HG02623 (cell line): Measurements from ENCODE around the gene TANC1.

Source experiments
- ATAC-seq: cut with Tn5 transposase; IDR thresholded peaks from one replicate; pipeline ENCODE4 v1.9.1; 2021; ENCODE audit warnings: moderate library complexity; ENCODE audit not compliant: unreplicated experiment

TANC1 gene

DNA sequence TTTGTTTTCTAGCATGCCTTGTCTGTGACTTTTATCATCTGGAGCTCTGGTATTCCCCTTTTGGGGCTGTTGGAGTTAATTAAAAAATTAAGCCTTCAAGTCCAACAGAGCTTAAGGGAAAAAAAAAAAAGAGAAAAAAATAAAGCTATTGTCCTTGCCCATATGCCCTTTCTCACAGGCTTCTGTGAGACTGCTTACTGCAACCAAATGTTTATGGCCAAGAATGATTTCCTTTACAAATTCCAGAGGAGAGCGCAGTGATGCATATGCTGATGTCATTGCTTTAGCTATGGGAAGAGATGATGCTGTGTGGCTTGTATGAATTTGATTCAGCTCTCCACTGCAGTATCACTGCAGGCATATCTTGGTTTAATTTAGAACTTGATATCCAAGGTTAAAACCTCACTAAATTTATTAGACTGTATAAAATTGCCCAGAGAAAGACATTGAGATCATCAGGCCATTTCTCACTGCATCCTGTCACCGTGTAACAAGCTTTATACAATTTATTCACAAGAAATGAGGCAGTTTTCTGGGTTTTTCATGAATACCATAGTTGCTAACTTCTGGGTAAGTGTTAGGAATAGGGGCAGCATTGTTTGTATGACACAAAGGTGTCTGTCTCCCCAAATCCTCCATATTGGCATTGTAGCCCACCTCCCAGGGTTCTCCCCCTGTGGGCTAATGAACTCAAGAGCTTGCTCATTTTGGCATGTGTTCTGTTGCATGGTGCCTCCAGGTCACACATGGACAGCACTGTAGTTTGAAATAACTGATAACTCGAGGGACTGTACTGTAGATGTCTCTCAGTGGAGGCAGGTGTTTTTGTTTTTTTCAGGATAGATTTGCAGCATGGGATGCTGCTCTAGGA is 85.0 kb downstream of the TANC1 start:
- ATAC-seq, result no peak

DNA sequence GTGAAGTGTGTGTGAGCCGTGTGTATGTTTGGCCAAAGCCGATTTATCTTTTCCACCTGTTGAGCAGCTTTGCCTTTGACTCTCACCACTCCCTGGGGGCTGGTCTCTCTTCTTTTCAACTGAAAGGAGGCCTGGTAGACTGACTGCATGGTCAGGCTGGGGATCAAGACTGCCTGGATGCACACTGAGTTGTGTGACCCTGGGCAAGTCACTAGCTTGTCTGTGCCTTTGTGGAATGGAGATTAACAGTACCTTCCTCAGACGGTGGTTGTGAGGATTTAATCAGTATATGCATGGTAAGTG is 85.5 kb downstream of the TANC1 start:
- ATAC-seq, result no peak

DNA sequence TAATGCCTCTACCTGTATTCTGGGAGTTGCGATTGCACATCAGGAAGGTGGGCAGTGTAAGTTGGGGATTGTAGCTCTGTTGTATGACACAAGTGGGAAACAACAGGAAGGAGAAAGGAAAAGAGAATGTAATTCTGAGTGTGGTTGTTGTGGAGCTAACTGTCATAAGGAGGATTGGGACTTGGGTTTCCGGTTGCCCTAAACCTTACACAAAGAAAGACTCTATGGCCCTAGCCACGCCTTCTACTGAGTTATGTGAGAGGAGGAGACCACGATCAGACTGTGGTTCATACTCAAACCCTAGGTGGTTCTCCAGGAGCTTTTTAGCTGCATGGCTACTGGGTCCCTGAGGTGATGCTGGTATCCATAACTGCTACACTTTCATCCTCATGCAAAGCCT is 86.5 kb downstream of the TANC1 start:
- ATAC-seq, result no peak

DNA sequence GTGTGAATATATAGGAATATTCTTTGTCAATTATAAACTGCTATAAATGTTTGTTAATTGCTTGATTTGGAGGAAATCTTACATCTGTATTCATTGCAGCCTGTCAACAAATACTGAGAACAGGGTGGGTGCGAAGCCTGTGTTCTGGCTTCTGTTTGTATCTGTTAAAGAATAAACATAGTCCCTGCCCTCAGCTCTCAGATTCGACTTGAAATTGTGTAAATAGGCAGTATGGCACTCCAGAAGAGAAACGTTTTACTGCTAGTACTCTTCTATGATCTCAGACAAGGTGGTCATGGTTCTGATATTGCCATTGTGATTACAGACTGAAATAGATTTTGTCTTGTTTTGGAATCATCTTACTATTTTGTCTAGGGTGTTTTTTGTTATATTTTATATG is 92.1 kb downstream of the TANC1 start:
- ATAC-seq, result no peak

DNA sequence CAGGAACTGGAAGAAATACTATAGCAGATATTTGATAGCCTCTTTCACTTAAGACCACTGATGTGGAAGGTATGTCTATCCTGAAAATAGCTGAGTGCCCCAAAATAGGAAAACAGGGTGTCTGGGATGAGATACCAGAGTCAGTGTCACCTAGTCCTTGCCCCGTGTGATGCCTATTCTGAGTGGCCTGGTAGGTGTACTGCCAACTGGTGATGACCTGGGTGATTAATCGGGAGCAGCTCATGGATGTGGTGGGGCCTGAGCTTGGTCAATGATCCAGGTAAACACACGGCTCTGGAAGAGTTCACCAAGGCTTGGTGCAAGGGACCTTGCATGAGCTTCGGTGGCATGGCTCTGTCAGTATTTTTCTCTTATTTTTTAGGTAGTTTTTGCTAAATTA is 95.2 kb downstream of the TANC1 start:
- no peak for ATAC-seq

DNA sequence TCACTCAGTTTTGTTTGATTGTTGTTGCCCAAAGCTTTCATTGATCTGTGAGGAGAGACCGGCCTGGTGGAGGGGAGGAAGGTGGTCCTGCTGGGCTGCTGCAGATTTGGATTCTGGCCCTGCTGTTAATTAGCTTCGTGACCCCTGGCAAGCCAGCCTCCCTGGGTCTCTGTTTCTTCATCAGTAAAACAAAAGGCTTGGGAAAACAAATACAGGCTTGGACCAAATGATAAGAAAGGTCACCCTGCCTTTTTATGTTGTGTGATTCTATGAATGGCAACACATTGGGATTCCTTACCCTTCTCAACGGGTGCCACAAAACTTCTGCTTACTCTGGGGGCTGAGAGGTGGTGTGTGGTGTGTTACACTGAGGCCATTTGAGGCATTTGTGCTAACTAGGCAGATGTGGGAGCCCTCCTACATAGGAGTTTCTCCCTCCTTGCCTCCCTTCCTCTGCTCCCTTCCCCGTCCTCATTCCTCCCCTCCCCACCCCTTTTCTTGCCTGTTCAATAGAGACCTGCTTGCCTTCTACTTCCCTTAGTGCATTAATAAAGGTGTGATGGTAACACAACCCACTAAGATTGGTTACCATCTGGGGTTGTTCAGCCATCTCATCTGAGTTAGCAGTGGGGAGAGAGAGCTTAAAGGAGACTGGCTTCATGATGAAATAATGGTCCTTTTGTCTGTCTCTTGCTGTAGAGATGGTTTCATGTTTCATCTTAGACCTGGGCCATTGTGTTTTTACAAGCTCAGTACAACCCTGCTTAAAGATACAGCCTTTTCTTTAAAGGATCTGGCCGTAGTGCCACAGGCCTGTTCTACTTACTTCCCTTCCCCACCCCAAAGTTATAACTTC is 96.2 kb downstream of the TANC1 start:
- ATAC-seq, result no peak

DNA sequence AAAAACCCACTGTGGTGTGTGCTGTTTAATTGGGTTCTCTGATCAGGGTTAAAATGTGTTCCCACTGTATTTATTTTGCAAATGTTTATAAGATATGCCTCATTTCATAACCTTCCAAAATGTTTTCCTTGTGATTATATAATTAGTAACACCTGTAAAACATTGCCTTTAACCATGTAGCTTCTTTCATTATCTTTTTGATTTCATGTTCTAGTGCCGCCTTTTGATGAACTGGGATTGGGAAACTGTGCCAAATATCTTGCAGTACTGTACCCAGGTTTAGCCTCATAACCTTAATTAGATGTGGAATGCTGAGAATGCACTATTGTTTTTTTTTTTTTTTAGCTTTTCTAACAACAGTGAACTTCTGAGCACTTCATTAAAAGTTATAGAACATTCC is 96.9 kb downstream of the TANC1 start:
- no peak for ATAC-seq

DNA sequence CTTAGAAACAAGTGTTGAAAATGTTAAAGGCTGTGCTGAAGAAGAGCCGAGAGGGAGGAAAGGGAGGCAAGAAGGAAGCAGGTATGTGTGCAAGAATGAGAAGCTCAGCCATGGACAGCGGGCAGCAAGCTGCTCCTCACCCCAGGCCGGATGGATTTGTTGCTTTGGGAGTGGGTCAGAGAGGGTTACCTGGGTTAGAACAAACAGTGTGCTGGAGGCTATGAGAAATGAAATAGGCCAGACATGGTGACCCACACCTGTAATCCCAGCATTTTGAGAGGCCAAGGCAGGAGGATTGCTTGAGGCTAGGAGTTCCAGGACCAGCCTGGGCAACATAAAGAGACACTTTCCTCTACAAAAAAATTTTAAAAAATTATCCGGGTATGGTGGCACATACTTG is 97.5 kb downstream of the TANC1 start:
- no peak for ATAC-seq

DNA sequence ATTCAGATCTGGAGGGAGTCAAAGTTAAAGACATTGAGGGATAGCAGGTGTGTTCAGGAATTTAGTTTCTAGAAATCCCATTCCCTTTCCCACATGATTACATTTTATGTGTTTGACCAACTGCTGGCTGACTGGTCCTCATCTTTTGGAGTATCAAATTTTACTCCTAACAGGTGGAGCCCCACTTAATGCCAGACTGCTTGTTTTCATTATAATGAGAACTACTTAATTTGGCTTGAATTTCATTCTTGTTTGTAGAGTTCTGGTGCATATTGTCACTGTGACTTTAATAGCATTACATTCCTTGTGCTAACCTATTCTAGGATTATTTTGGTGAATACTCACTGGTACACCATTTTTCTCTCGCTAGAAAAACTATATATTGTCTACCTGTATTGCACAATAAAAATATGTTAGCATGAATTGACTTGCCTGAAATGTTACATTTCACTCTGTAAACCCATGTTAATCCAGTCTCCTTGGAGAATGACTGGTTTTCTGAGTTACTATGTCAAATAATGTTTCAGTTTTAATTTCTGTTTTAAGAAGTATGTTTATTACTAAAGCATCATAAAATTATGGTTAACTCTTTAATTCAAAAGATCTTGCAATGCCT is 98.2 kb downstream of the TANC1 start:
- no peak for ATAC-seq

DNA sequence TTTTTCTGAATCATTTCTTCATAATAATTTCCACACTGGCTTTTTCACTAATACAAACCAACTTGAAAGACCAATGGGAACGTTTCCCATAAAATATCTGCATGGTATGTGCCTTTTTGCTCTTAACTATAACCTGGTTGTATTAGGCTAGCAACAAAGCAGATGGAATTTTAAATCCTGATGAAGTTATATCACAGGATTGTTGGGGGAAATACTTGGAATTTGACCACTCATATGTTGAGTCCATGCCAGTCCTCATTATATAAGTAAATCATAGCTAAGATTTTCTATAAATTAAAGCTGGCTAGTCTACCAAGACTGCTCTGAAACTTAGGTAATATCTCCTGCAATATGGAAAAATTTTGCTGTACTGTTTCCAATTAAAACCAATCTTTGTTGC is 99.5 kb downstream of the TANC1 start:
- no peak for ATAC-seq

DNA sequence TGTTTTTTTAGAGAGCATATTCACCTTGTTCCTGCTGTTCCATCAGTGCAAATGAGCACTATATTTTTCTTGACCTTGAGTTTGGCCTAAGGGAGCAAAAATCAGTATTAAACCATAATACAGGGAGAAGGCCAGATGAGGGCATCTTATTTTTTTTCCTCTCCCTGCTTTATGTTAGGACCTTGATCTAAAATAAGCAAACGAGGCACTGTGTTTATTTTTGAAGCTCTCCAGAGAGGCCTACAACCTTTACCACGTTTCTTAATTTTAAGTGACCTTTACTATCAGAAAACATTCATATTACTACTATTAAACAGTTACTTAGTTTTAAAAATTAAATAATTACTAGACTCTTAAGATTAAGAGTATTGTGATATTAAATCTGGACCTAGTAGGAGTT is 100.8 kb downstream of the TANC1 start:
- ATAC-seq, result no peak

DNA sequence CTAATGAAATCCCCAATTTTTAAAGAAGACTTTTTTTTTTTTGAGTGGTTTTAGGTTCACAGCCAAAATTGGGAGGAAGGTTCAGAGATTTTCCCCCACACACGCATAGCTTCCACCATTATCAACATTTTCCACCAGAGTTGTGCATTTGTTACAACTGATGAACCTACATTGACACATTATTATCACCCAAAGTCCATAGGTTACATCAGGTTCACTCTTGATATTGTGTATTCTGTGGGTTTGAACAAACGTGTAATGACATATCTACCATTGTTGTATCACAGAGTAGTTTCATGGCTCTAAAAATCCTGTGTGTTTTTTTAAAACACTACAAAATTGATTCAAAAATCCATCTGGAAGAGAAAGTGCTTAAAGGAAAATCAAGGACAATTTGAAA is 101.8 kb downstream of the TANC1 start:
- no peak for ATAC-seq

DNA sequence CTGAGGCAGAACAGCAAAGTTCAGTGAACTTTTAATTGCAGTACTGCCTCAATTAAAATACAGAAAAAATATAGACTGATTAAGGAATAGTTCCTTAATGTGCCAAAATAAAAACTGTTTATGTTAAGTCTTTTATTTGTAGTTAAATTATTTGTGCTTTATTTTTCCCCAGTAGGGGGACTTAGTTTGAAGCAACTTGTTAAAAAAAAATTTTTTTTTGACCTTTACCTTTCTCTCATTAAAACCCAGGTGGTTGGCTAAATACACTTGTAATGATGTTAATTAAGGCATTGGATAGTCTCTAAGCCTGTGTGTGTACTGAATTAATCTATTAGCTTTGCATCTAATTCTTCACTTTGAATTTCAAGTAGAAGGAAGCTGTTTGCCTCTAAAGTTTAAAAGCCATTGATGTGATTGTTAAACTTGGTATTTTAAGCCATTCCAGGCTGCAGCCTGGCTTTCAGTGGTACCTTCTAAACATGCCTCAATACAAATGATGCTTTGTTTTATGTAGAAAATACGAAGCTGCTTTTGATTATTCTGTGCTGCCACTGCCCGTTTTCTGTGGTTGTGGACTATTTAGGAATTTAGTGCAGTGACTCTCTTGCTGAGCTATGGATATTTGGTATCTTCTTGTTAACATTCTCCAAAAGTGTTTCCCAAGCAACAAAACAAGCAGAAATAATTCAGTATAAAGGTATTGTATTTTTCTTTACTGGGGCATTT is 102.9 kb downstream of the TANC1 start:
- no peak for ATAC-seq

DNA sequence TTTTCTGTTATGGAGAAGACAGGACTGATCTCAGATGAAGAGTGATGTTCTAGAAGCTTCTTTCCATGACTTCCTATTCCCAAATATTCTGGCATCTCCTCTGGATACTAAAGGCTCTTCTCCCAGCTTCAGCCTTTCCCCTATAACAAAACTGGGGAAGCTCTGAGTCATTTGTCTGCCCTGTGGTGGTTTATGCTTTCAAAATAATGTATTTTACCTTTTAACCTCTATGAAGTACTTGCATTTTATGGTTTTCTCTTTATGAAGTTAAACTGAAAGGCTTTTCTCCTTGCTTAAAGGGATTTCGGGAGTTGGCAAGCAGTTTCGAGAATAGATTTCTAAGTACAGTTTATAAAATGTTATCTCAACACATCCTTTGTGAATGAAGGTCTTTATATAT is 104.4 kb downstream of the TANC1 start:
- ATAC-seq, result no peak

DNA sequence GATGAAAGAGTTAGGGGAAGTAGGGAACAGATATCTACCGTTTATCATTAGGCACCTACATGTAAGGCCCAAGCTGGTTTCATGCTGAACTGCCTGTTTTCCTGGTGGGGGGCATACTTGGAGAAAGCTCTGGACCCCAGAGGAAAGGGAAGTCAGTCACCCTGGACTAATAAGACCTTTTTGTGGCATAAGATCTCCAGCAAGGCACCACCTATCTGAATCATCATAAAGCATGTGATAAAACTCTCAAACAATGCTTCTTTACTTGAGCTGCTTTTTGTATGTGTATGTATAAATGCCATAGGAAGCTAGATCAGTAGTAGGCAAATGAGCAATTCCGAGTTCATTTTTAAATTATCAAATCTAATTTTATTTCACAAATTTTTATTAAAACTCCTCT is 104.8 kb downstream of the TANC1 start:
- no peak for ATAC-seq

DNA sequence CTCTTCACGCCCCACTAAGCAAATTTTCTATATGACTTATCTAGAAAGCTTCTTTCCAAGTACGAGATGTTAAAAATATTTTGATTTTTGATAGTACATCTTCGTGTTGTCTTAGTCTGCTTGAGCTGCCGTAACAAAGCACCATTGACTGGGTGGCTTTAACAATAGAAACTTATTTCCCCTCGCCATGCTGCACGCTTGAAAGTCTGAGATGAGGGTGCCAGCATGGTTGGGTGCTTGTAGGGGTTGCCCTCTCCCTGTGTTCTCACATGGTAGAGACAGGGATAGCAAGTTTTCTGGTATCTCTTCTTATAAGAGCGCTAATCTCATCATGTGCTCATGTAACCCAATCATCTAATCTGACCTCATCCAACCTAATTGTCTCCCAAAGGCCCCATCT is 106.2 kb downstream of the TANC1 start:
- no peak for ATAC-seq

DNA sequence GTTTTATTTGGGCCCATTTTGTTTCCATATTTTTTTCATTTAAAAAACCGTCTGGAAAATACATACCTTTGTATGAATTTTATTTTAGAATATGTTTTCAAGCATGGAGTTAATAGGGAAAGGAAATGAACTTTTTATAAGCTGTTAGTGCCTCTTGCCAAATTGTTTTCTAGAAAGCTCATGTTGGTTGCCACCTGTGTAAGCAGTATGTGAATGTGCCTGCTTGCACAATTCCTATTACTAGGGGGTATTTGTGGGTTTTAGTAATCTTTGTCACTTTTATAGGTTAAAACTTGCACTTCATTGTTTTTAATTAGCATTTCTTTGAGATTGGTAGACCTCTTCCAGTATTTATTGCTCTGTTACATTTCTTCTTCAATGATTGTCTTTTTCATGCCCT is 107.3 kb downstream of the TANC1 start:
- no peak for ATAC-seq

DNA sequence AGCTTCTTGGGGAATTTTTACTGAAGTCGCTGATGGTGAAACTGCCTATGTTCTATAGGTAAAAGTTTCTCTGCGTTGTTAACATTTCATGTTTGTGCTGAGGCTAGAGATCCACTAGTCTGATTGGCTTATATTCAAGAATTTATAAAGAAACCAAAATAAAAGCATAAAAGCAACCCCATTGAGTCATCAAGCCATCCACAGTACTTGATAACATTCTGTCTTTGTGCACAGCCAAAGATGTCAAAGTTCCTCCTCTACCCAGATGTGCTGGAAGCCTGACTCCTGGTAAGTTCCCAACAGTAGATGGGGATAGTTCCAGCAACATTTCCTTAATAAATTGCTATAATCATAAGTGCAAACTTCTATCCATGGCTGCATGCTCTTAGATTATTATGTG is 107.8 kb downstream of the TANC1 start:
- ATAC-seq, result no peak

DNA sequence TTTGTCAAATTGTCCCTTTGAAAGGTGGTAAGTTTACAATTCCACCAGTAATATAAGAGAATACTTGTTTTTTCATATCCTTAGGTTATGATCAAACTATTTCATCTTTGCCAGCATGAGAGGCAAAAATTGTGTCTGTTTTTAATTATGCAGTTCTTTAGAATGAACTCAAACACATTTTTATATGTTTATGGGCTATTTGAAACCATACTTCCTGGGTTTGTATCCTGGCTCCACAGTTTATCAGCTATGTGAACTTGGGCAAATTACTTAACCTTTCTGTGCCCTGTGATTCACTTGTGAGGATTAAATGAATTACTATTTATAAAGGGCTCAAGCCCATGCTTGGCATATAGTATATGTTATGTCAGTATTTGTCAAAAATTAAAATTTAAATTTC is 109.4 kb downstream of the TANC1 start:
- no peak for ATAC-seq

DNA sequence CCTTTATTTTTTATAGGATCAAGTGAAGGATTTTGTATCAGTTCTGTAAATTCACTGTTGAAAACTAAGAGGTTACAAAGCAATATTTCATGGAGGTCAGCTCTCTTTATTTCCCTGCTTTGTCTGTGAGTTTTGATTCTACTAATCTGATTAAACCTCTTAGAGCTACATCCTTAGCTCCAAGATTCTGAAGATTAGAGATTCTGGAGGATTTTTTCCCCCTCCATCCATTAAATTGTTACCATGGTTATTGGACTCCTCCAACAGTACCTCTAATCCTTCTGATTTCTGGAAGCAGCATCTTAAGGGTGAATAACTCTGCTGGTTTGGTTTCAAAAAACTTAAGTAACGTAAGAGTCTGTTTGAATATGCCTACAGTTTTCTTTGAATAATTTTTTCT is 110.0 kb downstream of the TANC1 start:
- no peak for ATAC-seq

DNA sequence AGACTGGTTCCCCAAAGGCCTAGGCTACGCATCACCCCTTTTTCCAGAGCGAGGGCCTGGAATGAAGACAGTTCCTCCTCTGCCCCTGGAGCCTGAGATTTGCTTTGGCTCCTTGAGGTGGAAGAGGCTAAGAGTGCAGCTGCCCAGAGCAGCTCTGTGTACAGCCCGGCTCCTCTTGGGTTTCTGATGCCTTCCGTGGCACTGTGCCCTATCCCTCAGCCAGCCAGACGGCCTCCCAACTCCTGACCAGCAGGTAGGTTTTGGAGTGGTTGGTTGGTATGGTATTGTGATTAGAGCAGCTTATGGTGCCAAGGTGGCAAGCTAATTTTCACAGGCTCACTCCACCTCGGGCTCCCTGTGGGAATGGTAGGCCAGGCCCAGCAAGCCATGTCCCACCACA is 112.2 kb downstream of the TANC1 start:
- ATAC-seq, result no peak
